Activated CD8-positive, alpha-beta T cell treated with anti-CD3 and anti-CD28 coated beads, Interleukin-2, amount 10 ng/mL, durations not matched to agents 7 days and 5 days (primary cell): ENCODE data around the gene STMN3. TPM values are rescaled to one million over a fixed set of nuclear protein-coding genes. Genes with fewer than 3 reads are reported as not detected.
"Not testable (repeated sequence)": the region's sequence is repeated elsewhere in the genome, so short reads cannot be mapped to it uniquely, and the experiment has no call there.

ENCODE experiments used
- ATAC-seq: fragments of 150-1000 bp; cut with Tn5 transposase; one replicate; pipeline ENCODE4 v1.10.0; 2021; ENCODE audit warnings: moderate library complexity
- CTCF ChIA-PET: fragments of 350-600 bp; sonication (Branson Sonifier 250); formaldehyde crosslinking; loops from one replicate; lab custom pipeline; 2021; ENCODE audit warnings: antibody characterized with exemption; lab: Charles Lee
- POLR2A ChIA-PET: fragments of 350-600 bp; sonication (Branson Sonifier 250); formaldehyde crosslinking; loops from one replicate; lab custom pipeline; 2021; ENCODE audit warnings: antibody characterized with exemption; lab: Charles Lee
- DNase-seq: peaks from one replicate; pipeline ENCODE4 v3.0.0-alpha.2; 2020
- H3K27ac Mint-ChIP-seq: one replicate; pipeline ENCODE4 v1.8.0; 2021; ENCODE audit warnings: mild to moderate bottlenecking, mixed read lengths
- H3K27me3 Mint-ChIP-seq: one replicate; pipeline ENCODE4 v1.8.0; 2021; ENCODE audit warnings: low read depth, mixed read lengths
- H3K36me3 Mint-ChIP-seq: one replicate; pipeline ENCODE4 v1.8.0; 2021; ENCODE audit warnings: low read depth, mixed read lengths
- H3K4me1 Mint-ChIP-seq: one replicate; pipeline ENCODE4 v1.8.0; 2021; ENCODE audit warnings: low read depth, mixed read lengths
- H3K4me3 Mint-ChIP-seq: one replicate; pipeline ENCODE4 v1.8.0; 2021; ENCODE audit warnings: mild to moderate bottlenecking, mixed read lengths
- H3K9me3 Mint-ChIP-seq: one replicate; pipeline ENCODE4 v1.8.0; 2022; ENCODE audit warnings: mixed read lengths; ENCODE audit not compliant: insufficient read depth
- total RNA-seq, 2 experiments: library from RNA; stranded (reverse); gene quantifications; one replicate each; pipeline ENCODE4 v1.2.3, GENCODE V29; 2021

Gene STMN3
- total RNA-seq, 2 experiments from 2014 or later, result 13.1 to 13.3 TPM

DNA sequence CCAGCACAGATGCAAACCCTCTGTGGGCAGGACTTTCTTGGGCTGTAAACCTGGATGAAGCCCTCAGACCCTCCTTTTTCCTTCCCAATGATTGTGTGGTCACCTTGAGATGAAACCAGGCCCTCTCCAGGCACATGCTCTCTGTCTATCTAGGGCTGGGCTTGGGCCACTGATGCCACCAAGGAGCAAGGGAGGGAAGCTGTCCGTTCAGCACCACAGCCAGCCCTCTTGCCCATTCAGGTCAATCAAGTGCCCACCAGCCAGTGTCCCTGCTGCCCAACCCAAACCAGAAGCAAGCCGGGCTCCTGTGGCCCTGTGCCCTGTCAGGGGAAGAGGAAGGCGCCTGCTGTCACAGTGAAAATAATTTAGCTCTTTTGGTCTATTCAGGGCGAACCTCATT is 8.0 kb downstream of the STMN3 start:
- ChIA-PET CTCF (interaction anchor here (1.0 to 1.5 kb wide), 3 partner anchors 16 to 29 kb away, joined by 3 to 4 read pairs (median 3); no protein-coding TSS in a partner anchor), POLR2A (interaction anchor here (1.0 to 1.4 kb wide), 2 partner anchors 13 to 18 kb away, joined by 3 to 4 read pairs; partner anchors contain the start of genes GMEB2 and RTEL1)
- Mint-ChIP-seq H3K9me3 (no peaks in the 10 kb centered on the region), H3K27me3 (no peaks in the 10 kb centered on the region), H3K36me3 (no peaks in the 10 kb centered on the region), H3K4me1 (no peaks in the 10 kb centered on the region), H3K27ac (no peak overlapping the region), H3K4me3 (no peak overlapping the region)
- ATAC-seq, result no peak
- no peak for DNase-seq

- DNase-seq (no peak), ATAC-seq (no peak)
- H3K27ac Mint-ChIP-seq, result no peak overlapping the region
- peaks cover 10% of the 10 kb centered on the region for H3K4me1 Mint-ChIP-seq
- no peaks in the 10 kb centered on the region for H3K27me3 Mint-ChIP-seq
- ChIA-PET CTCF (no interaction called here), POLR2A (no interaction called here)
- no peaks in the 10 kb centered on the region for H3K9me3 Mint-ChIP-seq
- no peak overlapping the region for H3K4me3 Mint-ChIP-seq
- peaks cover 4% of the 10 kb centered on the region for H3K36me3 Mint-ChIP-seq
These were observed 9.3 kb downstream of the STMN3 start for GRCh38 chr20:63643946-63644345.

DNA sequence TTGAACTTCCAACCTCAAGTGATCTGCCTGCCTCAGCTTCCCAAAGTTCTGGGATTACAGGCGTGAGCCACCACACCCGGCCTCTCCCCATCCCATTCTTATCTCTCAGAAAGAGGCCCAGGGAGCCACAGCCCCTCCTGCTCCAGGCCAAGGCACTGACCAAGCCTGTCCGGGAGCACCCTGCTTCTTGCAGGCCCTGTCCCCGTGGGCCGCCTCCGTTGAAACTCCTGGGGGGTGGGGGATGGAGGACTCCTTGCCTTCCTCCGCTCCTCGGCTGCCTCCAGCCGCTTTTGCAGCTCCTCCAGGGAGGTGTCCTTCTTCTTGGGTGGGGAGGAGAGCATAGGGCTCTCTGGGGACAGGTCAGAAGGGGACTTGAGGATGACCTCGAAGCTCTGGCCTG is 9.7 kb downstream of the STMN3 start:
- Mint-ChIP-seq H3K36me3 (peaks cover 4% of the 10 kb centered on the region), H3K27ac (no peak overlapping the region), H3K27me3 (no peaks in the 10 kb centered on the region), H3K9me3 (no peaks in the 10 kb centered on the region), H3K4me1 (peaks cover 12% of the 10 kb centered on the region), H3K4me3 (peak overlapping the region; percentile 62)
- no peak for DNase-seq
- ChIA-PET CTCF (interaction anchor here (2.1 to 2.5 kb wide), 2 partner anchors 15 to 30 kb away, joined by 8 to 18 read pairs; partner anchors contain the start of gene RTEL1), POLR2A (no interaction called here)
- no peak for ATAC-seq

GRCh38 chr20:63642527-63643247 is 10.5 kb downstream of the STMN3 start:
- ChIA-PET POLR2A (interaction anchor here (1.3 to 2.5 kb wide), 4 partner anchors 9 to 68 kb away, joined by 4 to 34 read pairs (median 13); partner anchors contain the start of genes GMEB2, HELZ2 and RTEL1), CTCF (interaction anchor here (0.6 to 2.6 kb wide), 18 partner anchors 9 to 415 kb away, joined by 3 to 39 read pairs (median 4); partner anchors contain the start of genes GMEB2, PTK6, RTEL1 and STMN3)
- Mint-ChIP-seq H3K36me3 (peaks cover 6% of the 10 kb centered on the region), H3K4me1 (peaks cover 18% of the 10 kb centered on the region), H3K4me3 (peak overlapping the region; percentile 62), H3K27ac (peak overlapping the region; percentile 76), H3K27me3 (no peaks in the 10 kb centered on the region), H3K9me3 (no peaks in the 10 kb centered on the region)
- ATAC-seq, result no peak
- DNase-seq, result no peak

- Mint-ChIP-seq H3K27me3 (no peaks in the 10 kb centered on the region), H3K4me3 (peak overlapping the region; percentile 74), H3K4me1 (peaks cover 25% of the 10 kb centered on the region), H3K27ac (peak overlapping the region; percentile 52), H3K9me3 (no peaks in the 10 kb centered on the region), H3K36me3 (peaks cover 6% of the 10 kb centered on the region)
- ChIA-PET POLR2A (interaction anchor here (0.7 to 2.5 kb wide), 15 partner anchors 9 to 223 kb away, joined by 3 to 34 read pairs (median 4); partner anchors contain the start of genes ARFRP1, GMEB2, HELZ2 and PPDPF), CTCF (interaction anchor here (0.6 to 2.6 kb wide), 30 partner anchors 10 to 416 kb away, joined by 3 to 39 read pairs (median 4); partner anchors contain the start of genes ARFRP1, GMEB2, PPDPF and PTK6)
- ATAC-seq, result peak; percentile 81
- DNase-seq, result peak; percentile 98
These were observed 11.3 kb downstream of the STMN3 start for GRCh38 chr20:63641792-63642523.

- POLR2A ChIA-PET, result interaction anchor here (0.6 to 2.5 kb wide), 16 partner anchors 9 to 228 kb away, joined by 3 to 34 read pairs (median 4); partner anchors contain the start of genes ARFRP1, GMEB2, HELZ2 and PPDPF
- Mint-ChIP-seq H3K27ac (peak overlapping the region; percentile 74), H3K9me3 (no peaks in the 10 kb centered on the region), H3K4me3 (peak overlapping the region; percentile 74), H3K36me3 (peaks cover 6% of the 10 kb centered on the region), H3K27me3 (no peaks in the 10 kb centered on the region), H3K4me1 (peaks cover 27% of the 10 kb centered on the region)
- ATAC-seq (peak; percentile 44), DNase-seq (peak; percentile 77)
- CTCF ChIA-PET, result interaction anchor here (0.7 to 2.6 kb wide), 30 partner anchors 9 to 416 kb away, joined by 3 to 39 read pairs (median 4); partner anchors contain the start of genes ARFRP1, GMEB2, PPDPF and PTK6
These were observed 12.0 kb downstream of the STMN3 start for GRCh38 chr20:63641146-63641791.

- H3K36me3 Mint-ChIP-seq, ATAC-seq, H3K9me3 Mint-ChIP-seq, H3K27me3 Mint-ChIP-seq, DNase-seq: not testable (repeated sequence)
- H3K27ac Mint-ChIP-seq, result peak overlapping the region; percentile 99
- H3K4me3 Mint-ChIP-seq, result peak overlapping the region; percentile 87
- ChIA-PET POLR2A (interaction anchor here (1.2 to 2.5 kb wide), 5 partner anchors 11 to 120 kb away, joined by 4 to 34 read pairs (median 6); partner anchors contain the start of genes ARFRP1, GMEB2, PPDPF and RTEL1), CTCF (interaction anchor here (1.0 to 2.6 kb wide), 2 partner anchors 14 to 59 kb away, joined by 3 to 8 read pairs; partner anchors contain the start of gene GMEB2)
- peaks cover 31% of the 10 kb centered on the region for H3K4me1 Mint-ChIP-seq
These were observed 12.5 kb downstream of the STMN3 start for GRCh38 chr20:63640686-63641085.

DNA sequence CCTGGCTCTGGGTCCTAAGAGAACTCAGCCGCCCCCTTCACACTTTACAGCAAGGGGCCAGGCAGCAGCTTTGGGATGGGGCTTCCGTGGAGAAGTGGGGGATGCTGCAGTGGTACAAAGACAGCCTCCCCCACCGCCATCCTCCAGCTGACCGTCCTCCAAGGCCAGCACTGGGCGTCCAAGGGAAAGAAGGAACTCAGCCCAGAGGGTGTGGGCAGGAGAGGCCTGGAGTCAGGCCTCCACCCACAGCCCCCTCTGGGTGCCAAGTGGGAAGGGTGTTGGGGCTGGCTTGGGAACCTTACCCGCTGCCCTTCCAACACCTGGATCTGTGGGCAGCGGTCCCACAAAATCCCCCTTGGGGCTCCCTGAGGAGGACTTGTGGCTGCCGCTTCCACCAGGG is 13.1 kb downstream of the STMN3 start:
- DNase-seq, result no peak
- POLR2A ChIA-PET, result interaction anchor here (1.0 to 2.7 kb wide), 3 partner anchors 13 to 119 kb away, joined by 3 to 19 read pairs (median 6); partner anchors contain the start of genes GMEB2 and PPDPF
- H3K36me3 Mint-ChIP-seq, result peaks cover 6% of the 10 kb centered on the region
- ATAC-seq, result no peak
- H3K4me3 Mint-ChIP-seq, result peak overlapping the region; percentile 87
- CTCF ChIA-PET, result interaction anchor here (1.0 to 2.6 kb wide), 4 partner anchors 13 to 103 kb away, joined by 3 to 8 read pairs (median 4); partner anchors contain the start of genes GMEB2 and PTK6
- peaks cover 37% of the 10 kb centered on the region for H3K4me1 Mint-ChIP-seq
- H3K9me3 Mint-ChIP-seq, result no peaks in the 10 kb centered on the region
- H3K27ac Mint-ChIP-seq, result peak overlapping the region; percentile 99
- no peaks in the 10 kb centered on the region for H3K27me3 Mint-ChIP-seq

- Mint-ChIP-seq H3K9me3 (no peaks in the 10 kb centered on the region), H3K36me3 (peaks cover 6% of the 10 kb centered on the region), H3K27me3 (no peaks in the 10 kb centered on the region), H3K4me3 (peak overlapping the region; percentile 87), H3K27ac (peak overlapping the region; percentile 99), H3K4me1 (peaks cover 44% of the 10 kb centered on the region)
- DNase-seq, result peak; percentile 87
- peak; percentile 55 for ATAC-seq
- ChIA-PET CTCF (interaction anchor here (0.7 to 1.0 kb wide), 3 partner anchors 10 to 102 kb away, joined by 3 to 4 read pairs (median 3); partner anchors contain the start of genes GMEB2 and PTK6), POLR2A (interaction anchor here (0.7 to 2.7 kb wide), 4 partner anchors 12 to 226 kb away, joined by 3 to 19 read pairs (median 4); partner anchors contain the start of genes GMEB2 and TPD52L2)
These were observed 13.9 kb downstream of the STMN3 start for GRCh38 chr20:63639093-63639975.
